Measurements from ENCODE around the gene NUBP2. TPM values are rescaled to one million over a fixed set of nuclear protein-coding genes. Genes with fewer than 3 reads are reported as not detected.

The NUBP2 gene
- total RNA-seq, 1 donor: 56.1 TPM

GRCh38 chr16:1822801-1823200 lies 40.0 kb downstream of the NUBP2 start:
- no peak for DNase-seq (ENCODE audit: insufficient read length, low spot score, missing footprints)
- peaks cover 9% of the 10 kb centered on the region for H3K4me1 ChIP-seq (ENCODE audit: insufficient read depth, low read length)
- no peaks in the 10 kb centered on the region for H3K27me3 ChIP-seq (ENCODE audit: insufficient read depth, low read length)
- no peak overlapping the region for H2AFZ ChIP-seq (ENCODE audit: low read length)
- no peak overlapping the region for H3K4me3 ChIP-seq (ENCODE audit: insufficient read depth, low read length)
- H3K27ac ChIP-seq (ENCODE audit: low read depth, low read length): no peak overlapping the region
- no peaks in the 10 kb centered on the region for H3K9me3 ChIP-seq (ENCODE audit: low read depth, low read length)
- no peak overlapping the region for H3K4me2 ChIP-seq (ENCODE audit: insufficient read depth, low read length)
- H4K20me1 ChIP-seq (ENCODE audit: insufficient read depth, low read length): peaks cover 11% of the 10 kb centered on the region
- H3K79me2 ChIP-seq (ENCODE audit: insufficient read depth, low read length): peaks cover 40% of the 10 kb centered on the region
- TF ChIP-seq CTCF (IDR thresholded peaks at IDR 0.05; ENCODE audit: extremely low read depth, low read depth, low read length): no peak
- peaks cover 14% of the 10 kb centered on the region for H3K36me3 ChIP-seq (ENCODE audit: insufficient read depth, low read length)

- peaks cover 50% of the 10 kb centered on the region for H3K79me2 ChIP-seq (ENCODE audit: insufficient read depth, low read length)
- H3K9me3 ChIP-seq (ENCODE audit: low read depth, low read length): no peaks in the 10 kb centered on the region
- no peak overlapping the region for H3K4me3 ChIP-seq (ENCODE audit: insufficient read depth, low read length)
- peaks cover 20% of the 10 kb centered on the region for H3K4me1 ChIP-seq (ENCODE audit: insufficient read depth, low read length)
- peaks cover 14% of the 10 kb centered on the region for H3K36me3 ChIP-seq (ENCODE audit: insufficient read depth, low read length)
- H3K27ac ChIP-seq (ENCODE audit: low read depth, low read length): no peak overlapping the region
- peak; percentile 93 for DNase-seq (ENCODE audit: insufficient read length, low spot score, missing footprints)
- H3K27me3 ChIP-seq (ENCODE audit: insufficient read depth, low read length): no peaks in the 10 kb centered on the region
- H2AFZ ChIP-seq (ENCODE audit: low read length): no peak overlapping the region
- H3K4me2 ChIP-seq (ENCODE audit: insufficient read depth, low read length): no peak overlapping the region
- H4K20me1 ChIP-seq (ENCODE audit: insufficient read depth, low read length): peaks cover 11% of the 10 kb centered on the region
- TF ChIP-seq CTCF (IDR thresholded peaks at IDR 0.05; ENCODE audit: extremely low read depth, low read depth, low read length): peak; percentile 24
Measured at GRCh38 chr16:1823821-1824220, 41.1 kb downstream of the NUBP2 start.

GRCh38 chr16:1825381-1825863 lies 42.7 kb downstream of the NUBP2 start:
- Histone ChIP-seq H3K79me2 (ENCODE audit: insufficient read depth, low read length) (peaks cover 63% of the 10 kb centered on the region), H3K27ac (ENCODE audit: low read depth, low read length) (no peak overlapping the region), H2AFZ (ENCODE audit: low read length) (peak overlapping the region; percentile 56)

More at GRCh38 chr16:1825381-1825863, 42.7 kb downstream of the NUBP2 start:
- H3K36me3 ChIP-seq (ENCODE audit: insufficient read depth, low read length): peaks cover 10% of the 10 kb centered on the region
- H4K20me1 ChIP-seq (ENCODE audit: insufficient read depth, low read length): peaks cover 14% of the 10 kb centered on the region
- peak overlapping the region; percentile 99 for H3K4me3 ChIP-seq (ENCODE audit: insufficient read depth, low read length)
- no peak for TF ChIP-seq CTCF (IDR thresholded peaks at IDR 0.05; ENCODE audit: extremely low read depth, low read depth, low read length)
- no peaks in the 10 kb centered on the region for H3K9me3 ChIP-seq (ENCODE audit: low read depth, low read length)
- H3K4me2 ChIP-seq (ENCODE audit: insufficient read depth, low read length): peak overlapping the region; percentile 93
- H3K4me1 ChIP-seq (ENCODE audit: insufficient read depth, low read length): peaks cover 25% of the 10 kb centered on the region
- H3K27me3 ChIP-seq (ENCODE audit: insufficient read depth, low read length): no peaks in the 10 kb centered on the region
- no peak for DNase-seq (ENCODE audit: insufficient read length, low spot score, missing footprints)

All from osteoblast (primary cell).